H54 (cell line): ENCODE measurements around the gene RRP36.

ENCODE experiments used
- DNase-seq: peaks from one replicate; pipeline ENCODE4 v3.0.0; 2011; ENCODE audit warnings: low spot score, mixed read lengths; ENCODE audit not compliant: insufficient read length
- FAIRE-seq: peaks from 3 replicates; lab custom pipeline; 2011; peaks lifted over from hg19 to GRCh38; lab: Jason Lieb, UNC
- POLR2A ChIP-seq: IDR thresholded peaks from 2 replicates; pipeline ENCODE4 v1.6.1; 2011; ENCODE audit warnings: low read depth, mild to moderate bottlenecking, low read length

RRP36 gene

DNA sequence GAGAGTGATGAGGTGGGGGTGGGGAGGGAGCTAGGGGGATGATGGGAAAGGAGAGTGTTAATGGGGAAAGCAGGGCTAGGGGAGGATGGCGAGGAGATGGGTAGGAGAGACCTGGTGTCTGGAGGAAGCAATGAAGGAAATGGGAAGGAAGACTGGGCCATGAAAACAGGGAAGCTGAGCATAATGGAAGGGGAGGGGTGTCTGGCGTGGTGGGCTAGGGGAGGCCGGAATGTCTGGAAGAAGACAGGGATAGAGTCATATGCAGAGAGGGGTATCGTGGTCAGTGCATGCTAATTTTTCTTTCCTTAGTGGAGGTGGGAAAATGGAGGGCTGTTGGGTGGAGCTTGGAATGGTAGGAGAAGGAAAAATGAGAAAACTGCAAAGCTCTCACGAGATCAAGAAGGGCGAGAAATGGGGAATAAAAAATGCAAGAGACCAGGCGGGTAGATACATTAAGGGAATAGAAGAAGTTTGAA lies 7.0 kb upstream of the RRP36 start:
- FAIRE-seq (no peak), DNase-seq (peak; percentile 31)
- TF ChIP-seq POLR2A = no peak

DNA sequence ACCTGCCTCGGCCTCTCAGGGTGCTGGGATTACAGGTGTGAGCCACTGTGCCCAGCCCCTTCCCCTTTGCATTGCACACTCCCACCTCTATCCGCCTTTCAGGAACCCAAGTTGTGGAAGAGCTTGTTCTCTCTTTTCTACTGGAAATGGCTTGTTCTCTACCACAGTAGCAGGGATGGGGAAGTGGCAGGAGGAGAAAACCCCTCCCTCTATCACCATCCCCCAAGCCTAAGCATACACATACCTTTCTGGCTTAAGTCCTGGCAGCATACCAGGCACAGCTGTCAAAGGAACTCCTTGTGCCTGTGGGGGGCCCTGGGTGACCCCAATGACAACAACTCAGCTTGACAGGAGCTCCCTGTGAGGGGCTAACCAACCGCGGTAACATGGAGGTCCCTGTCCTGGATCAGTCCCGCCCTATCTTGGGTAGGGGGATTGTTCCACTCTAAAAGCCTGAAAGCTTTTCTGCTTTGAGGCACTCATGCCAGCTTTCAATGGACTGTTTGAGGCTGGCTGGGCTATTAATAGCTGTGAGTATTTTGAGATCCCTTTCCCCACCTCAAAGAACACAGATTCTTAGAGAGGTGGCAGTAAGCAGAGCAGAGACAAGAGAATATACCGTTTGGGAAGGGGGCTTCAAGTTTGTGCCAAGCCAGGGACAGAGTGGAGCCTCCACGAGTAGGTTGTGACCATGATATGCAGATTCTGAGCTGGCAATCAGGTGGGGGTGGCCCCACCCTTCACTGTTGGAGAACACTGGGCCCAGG lies 5.1 kb upstream of the RRP36 start:
- FAIRE-seq (no peak), DNase-seq (no peak)
- TF ChIP-seq POLR2A = no peak

GRCh38 chr6:43016943-43017334 lies 4.5 kb upstream of the RRP36 start:
- DNase-seq (no peak), FAIRE-seq (no peak)
- TF ChIP-seq POLR2A = no peak

DNA sequence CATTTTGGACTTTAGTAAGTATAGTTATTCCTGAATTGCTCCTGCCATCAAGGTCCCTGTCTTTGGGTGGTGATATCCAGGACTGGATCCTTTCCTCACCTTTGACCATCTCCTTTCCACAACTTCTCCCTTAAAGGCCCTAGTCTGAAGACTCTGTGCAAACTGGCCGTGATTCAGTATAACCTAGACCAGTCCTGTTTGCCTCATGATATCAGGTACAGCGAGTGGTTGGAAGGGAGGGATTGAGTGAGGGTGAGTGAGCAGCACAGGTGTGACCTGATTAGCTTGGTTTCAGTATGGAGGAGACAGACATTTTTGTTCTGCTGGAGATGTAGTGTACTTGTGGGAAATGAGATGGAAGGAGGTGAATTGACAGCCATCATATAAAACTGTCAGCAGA lies 2.3 kb upstream of the RRP36 start:
- no peak for FAIRE-seq
- TF ChIP-seq POLR2A = no peak
- no peak for DNase-seq

DNA sequence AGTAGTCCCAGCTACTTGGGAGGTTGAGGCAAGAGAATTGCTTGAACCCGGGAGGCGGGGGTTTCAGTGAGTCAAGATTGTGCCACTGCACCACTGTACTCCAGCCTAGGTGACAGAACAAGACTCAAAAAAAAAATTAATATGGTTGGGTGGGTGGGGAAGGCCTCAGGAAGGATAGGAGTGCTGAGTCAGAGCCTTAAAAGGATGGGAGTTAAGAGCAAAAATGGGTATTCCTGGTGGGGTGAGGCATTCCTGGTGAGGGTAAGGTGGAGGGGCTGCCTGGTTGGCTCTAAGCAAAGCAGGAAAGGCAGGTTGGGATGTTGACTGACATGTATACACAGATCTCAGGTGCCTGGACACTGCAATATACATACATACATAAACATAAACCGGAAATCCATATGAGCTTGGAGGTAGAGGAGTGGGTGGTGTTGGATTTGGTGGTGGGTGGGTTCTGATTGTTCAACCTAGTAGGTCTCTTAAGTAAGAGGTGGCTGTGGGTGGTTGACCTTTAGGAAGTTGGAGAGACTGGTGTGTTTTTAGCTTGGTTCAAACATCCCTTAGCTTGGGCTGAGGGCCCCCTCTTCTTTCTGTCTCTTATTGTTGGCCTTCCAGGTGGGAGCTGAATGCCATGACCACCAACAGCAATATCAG lies 1.2 kb upstream of the RRP36 start:
- TF ChIP-seq POLR2A = no peak
- FAIRE-seq = no peak
- DNase-seq = no peak

DNA sequence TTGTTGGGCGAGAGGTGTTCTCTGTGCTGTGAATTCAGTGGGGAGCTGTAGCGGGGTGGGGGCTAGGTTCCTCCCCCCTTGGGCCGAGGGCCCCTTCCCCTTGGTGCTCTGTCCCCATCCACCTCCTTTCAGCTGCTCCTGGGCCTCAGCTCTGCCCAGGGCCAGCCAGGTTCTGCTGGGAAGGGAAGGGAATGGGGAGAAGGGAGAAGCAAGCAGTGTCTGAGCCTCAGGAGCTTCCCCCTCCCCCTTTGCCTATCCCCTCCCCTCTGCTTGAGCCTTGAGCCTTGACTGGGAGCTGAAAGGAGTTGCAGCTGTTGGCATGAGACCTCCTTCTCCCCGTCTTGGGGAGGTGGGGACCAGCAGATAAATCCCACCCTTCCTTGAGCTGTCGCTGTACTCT lies 576 bp upstream of the RRP36 start:
- DNase-seq (peak; percentile 47), FAIRE-seq (no peak)
- no peak for TF ChIP-seq POLR2A

DNA sequence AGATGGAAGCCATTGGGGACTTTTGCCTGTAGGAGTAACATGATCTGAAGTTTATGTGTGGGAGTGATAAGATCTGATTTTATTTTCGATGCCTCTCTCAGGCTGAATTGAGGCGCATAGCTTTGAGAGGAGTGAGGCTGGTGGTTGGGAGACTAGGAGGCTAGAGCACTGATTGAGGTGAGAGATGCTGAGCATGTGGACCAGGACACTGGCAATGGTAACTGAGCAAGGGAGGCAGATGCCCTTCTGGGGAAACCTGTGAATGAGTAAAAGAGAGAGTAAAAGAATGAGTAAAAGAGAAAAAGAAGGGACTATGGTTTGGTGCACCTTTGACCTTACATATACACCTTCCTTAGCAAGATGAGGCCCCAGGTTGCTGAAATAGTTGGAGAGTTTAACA lies 3.0 kb downstream of the RRP36 start:
- FAIRE-seq (no peak), DNase-seq (no peak)
- no peak for TF ChIP-seq POLR2A

GRCh38 chr6:43026365-43026764 lies 4.9 kb downstream of the RRP36 start:
- FAIRE-seq (no peak), DNase-seq (no peak)
- no peak for TF ChIP-seq POLR2A

DNA sequence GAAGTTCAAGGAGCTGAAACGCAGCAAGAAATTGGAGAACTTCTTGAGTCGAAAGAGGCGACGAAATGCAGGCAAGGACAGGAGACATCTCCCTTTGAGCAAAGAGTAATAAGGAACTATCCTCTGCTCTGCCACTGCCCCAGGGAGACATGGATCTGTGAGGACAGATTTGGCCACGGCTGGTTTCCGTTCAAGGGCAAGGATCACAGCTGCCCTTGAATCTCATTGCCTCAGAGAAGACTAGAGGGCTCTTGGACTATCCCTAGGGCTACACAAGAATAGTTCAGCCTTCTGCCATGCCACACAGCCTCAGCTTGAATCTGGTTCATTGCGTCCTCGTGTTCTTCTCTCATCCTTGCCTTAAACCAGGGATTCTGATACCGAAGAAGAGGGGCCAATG lies 7.7 kb downstream of the RRP36 start:
- FAIRE-seq = no peak
- TF ChIP-seq POLR2A = no peak
- DNase-seq = no peak

DNA sequence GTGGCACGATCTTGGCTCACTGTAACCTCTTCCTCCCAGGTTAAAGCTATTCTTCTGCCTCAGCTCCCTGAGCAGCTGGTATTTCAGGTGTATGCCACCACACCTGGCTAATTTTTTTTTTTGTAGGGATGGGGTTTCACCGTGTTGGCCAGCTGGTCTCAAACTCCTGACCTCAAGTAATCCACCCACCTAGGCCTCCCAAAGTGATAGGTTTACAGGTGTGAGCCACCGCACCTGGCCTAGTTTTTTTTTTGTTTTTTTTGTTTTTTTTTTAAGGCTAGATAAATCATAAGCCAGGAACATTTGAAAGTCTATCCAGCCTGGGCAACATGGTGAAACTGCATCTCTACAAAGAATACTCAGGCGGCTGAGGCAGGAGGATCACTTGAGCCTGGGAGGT lies 10.9 kb downstream of the RRP36 start:
- FAIRE-seq (no peak), DNase-seq (no peak)
- no peak for TF ChIP-seq POLR2A

DNA sequence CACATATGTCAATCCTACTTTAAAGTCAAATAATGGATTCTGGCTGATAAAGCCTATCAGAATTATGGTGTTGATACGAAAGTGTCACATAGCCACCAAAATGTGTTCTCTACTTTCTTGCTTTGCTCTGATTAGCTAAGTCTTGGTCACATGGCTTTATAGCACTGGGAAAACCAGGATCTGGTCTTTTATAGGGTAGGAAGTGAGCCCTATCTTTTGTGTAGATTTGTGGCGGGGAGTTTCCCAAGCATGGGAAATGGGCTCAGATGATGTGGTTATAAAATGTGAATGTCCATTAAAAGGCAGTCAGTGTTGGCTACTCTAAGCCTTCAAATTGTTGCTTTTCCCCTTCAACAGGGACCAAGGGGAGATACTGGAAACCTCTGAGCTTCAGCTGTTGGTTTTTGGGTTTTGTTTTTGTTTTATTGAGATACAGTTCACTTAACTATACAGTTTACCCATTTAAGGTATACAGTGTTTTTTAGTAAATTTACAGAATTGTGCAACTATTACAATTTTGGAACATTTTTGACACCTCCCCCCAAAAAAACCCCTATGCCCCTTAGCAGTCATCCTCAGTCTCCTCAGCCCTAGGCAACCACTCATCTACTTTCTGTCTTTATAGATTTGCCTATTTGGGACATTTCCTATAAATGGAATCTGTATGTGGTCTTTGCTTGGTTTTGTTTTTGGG lies 12.2 kb downstream of the RRP36 start:
- no peak for TF ChIP-seq POLR2A
- DNase-seq = no peak
- no peak for FAIRE-seq

DNA sequence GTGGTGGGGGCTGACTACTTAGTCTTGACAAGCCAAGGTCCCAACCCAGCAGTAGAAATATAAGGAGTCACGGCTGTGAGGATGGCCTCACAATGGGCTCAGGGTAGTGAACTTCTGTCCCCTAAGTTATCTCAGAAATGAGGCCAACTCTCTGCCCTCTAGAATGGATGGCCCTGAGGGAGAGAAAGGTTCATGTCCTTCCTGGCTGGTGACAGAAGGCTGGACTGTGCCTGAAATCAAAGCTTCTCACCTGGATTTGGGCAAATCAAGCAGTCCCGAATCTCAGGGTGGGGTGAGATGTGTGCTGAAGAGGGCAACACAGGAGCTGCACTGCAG lies 12.7 kb downstream of the RRP36 start:
- TF ChIP-seq POLR2A = no peak
- FAIRE-seq (no peak), DNase-seq (no peak)

DNA sequence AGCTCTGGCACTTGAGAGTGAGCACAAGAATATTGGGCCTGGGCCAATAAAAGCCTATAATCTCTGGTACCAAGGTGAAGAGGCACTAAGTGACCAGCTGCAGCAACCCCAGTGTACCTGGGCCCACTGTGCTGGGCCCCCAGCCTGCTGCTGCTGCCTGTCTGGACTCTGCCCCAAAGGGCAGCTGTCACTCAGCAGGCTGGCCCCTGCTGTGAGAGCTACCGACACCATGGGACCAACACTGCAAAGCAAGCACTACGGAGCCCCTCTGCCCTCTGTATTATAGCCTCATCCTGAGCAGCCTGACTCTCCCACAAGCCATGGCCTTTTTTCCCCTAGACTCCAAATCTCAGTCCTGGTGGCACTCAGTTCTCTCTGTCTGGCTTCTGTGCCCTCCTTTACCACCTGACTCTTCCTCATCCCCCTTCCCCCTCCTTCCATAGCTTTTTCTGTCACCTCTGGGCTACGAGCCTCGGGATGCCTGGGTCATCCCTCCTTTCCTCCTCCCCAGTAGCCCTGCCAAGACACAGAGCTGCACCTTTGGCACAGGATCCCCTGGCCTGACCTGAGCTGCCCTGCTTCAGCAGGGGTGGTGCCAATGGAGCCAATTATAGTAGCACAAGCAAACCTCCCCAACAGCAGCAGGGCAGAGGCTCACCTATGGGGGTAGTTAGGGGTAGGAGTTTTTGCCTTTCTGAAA lies 14.2 kb downstream of the RRP36 start:
- no peak for FAIRE-seq
- no peak for TF ChIP-seq POLR2A
- no peak for DNase-seq

GRCh38 chr6:43036712-43037111 lies 15.3 kb downstream of the RRP36 start:
- DNase-seq = no peak
- TF ChIP-seq POLR2A = no peak
- no peak for FAIRE-seq
